OCI-LY1 (cell line): Measurements from ENCODE around the gene ANKRD36C.
"Not testable (repeated sequence)": the region's sequence is repeated elsewhere in the genome, so short reads cannot be mapped to it uniquely, and the experiment has no call there.

Source experiments
- H2AFZ ChIP-seq: fragments of 200-600 bp; sonication (generic), shearing (Covaris generic); 2 replicates; pipeline ENCODE4 v1.6.0; 2014; ENCODE audit warnings: antibody characterized with exemption, mild to moderate bottlenecking, low read length
- H3F3A ChIP-seq: fragments of 200-600 bp; sonication (generic), shearing (Covaris generic); 2 replicates; pipeline ENCODE4 v1.6.0; 2014; ENCODE audit warnings: mild to moderate bottlenecking, antibody characterized with exemption, low read length, moderate library complexity; ENCODE audit not compliant: insufficient read depth
- H3K27ac ChIP-seq: fragments of 200-600 bp; sonication (generic); 2 replicates; pipeline ENCODE4 v1.5.1; 2014; ENCODE audit warnings: low read length, mixed run types, mild to moderate bottlenecking, low read depth; ENCODE audit not compliant: poor library complexity, severe bottlenecking
- H3K27me3 ChIP-seq: fragments of 200-600 bp; sonication (generic); 2 replicates; pipeline ENCODE4 v1.6.0; 2014; ENCODE audit warnings: antibody characterized with exemption, mild to moderate bottlenecking, low read length, moderate library complexity; ENCODE audit not compliant: insufficient read depth
- H3K36me3 ChIP-seq: fragments of 200-600 bp; sonication (generic); 2 replicates; pipeline ENCODE4 v1.6.1; 2014; ENCODE audit warnings: mild to moderate bottlenecking, antibody characterized with exemption, low read length, moderate library complexity, mixed read lengths; ENCODE audit not compliant: insufficient read depth
- H3K4me1 ChIP-seq: fragments of 200-600 bp; sonication (generic); 2 replicates; pipeline ENCODE4 v1.5.1; 2014; ENCODE audit warnings: mild to moderate bottlenecking, low read length, moderate library complexity; ENCODE audit not compliant: insufficient read depth, severe bottlenecking
- H3K4me2 ChIP-seq: fragments of 200-600 bp; sonication (generic), shearing (Covaris generic); 2 replicates; pipeline ENCODE4 v1.6.1; 2014; ENCODE audit warnings: low read length
- H3K4me3 ChIP-seq: fragments of 200-600 bp; sonication (generic); 2 replicates; pipeline ENCODE4 v1.5.1; 2014; ENCODE audit warnings: low read length, low read depth, mild to moderate bottlenecking, mixed read lengths; ENCODE audit not compliant: poor library complexity, severe bottlenecking
- H3K79me2 ChIP-seq: fragments of 200-600 bp; shearing (Covaris generic); 2 replicates; pipeline ENCODE4 v1.6.1; 2016; ENCODE audit warnings: mixed run types, low read length, mixed read lengths; ENCODE audit not compliant: insufficient read depth
- H3K9ac ChIP-seq: fragments of 200-600 bp; sonication (generic), shearing (Covaris generic); 2 replicates; pipeline ENCODE4 v1.6.1; 2014; ENCODE audit warnings: mild to moderate bottlenecking, low read length, mixed read lengths
- H3K9me2 ChIP-seq: fragments of 200-600 bp; sonication (generic), shearing (Covaris generic); 2 replicates; pipeline ENCODE4 v1.6.1; 2014; ENCODE audit warnings: low read depth, mild to moderate bottlenecking, low read length, mixed read lengths
- H3K9me3 ChIP-seq: fragments of 200-600 bp; shearing (Covaris generic); 2 replicates; pipeline ENCODE4 v1.6.1; 2014; ENCODE audit warnings: low read length, mixed read lengths
- H4K20me1 ChIP-seq: fragments of 200-600 bp; sonication (generic), shearing (Covaris generic); 2 replicates; pipeline ENCODE4 v1.6.0; 2016; ENCODE audit warnings: mild to moderate bottlenecking, low read length; ENCODE audit not compliant: insufficient read depth

The ANKRD36C gene

GRCh38 chr2:95991351-95992094, at the start of gene ANKRD36C:
Gene ANKRD36C (minus strand): TSS chr2:95991824. CDS start chr2:95991708, 116 bp downstream.
- not testable (repeated sequence) for H3K27me3 ChIP-seq, H3K36me3 ChIP-seq, H3K79me2 ChIP-seq, H3K9me2 ChIP-seq, H3K4me1 ChIP-seq, H2AFZ ChIP-seq, H4K20me1 ChIP-seq, H3F3A ChIP-seq, H3K9me3 ChIP-seq
- H3K9ac ChIP-seq: peak within 1 kb of the TSS; percentile 73
- H3K4me2 ChIP-seq: peak within 1 kb of the TSS; percentile 96
- H3K4me3 ChIP-seq: peak within 1 kb of the TSS; percentile 69
- peak within 1 kb of the TSS; percentile 81 for H3K27ac ChIP-seq

- not testable (repeated sequence) for H3K9me3 ChIP-seq, H3K9me2 ChIP-seq, H3K9ac ChIP-seq, H3K4me2 ChIP-seq, H3K79me2 ChIP-seq, H3F3A ChIP-seq, H3K27ac ChIP-seq, H3K36me3 ChIP-seq, H3K4me3 ChIP-seq, H3K4me1 ChIP-seq, H2AFZ ChIP-seq, H3K27me3 ChIP-seq, H4K20me1 ChIP-seq
Observed at GRCh38 chr2:96035554-96035953, 43.9 kb upstream of the ANKRD36C start.

GRCh38 chr2:96034792-96035191, 43.2 kb upstream of the ANKRD36C start, which contains the start of gene GPAT2:
Gene GPAT2 (minus strand): TSS chr2:96034916. CDS start chr2:96032359, 2,557 bp downstream.
- not testable (repeated sequence) for H3K27me3 ChIP-seq, H4K20me1 ChIP-seq, H3K9me3 ChIP-seq, H3K36me3 ChIP-seq, H3K9ac ChIP-seq, H2AFZ ChIP-seq, H3K27ac ChIP-seq, H3K4me1 ChIP-seq, H3K79me2 ChIP-seq, H3K4me2 ChIP-seq, H3K4me3 ChIP-seq, H3F3A ChIP-seq, H3K9me2 ChIP-seq

DNA sequence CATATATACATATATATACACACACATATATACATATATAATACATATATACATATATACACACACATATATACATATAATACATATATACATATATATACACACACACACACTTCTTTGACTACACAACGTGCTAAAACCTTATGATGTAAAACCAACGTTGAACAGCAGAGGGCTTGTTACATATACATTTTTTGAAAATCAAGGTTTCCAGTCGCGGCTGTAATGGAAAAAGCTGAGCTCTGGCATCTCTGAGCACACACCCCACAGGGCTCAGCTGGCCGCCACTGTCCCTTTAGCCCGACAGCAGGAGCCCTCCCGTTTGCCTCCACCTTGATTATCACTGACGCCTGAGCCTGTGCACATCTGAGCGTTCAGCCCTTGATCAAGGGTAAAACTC, 42.4 kb upstream of the ANKRD36C start:
- H3K27ac ChIP-seq, H3K4me2 ChIP-seq, H3K27me3 ChIP-seq, H3K4me3 ChIP-seq, H3K9ac ChIP-seq, H3K36me3 ChIP-seq, H3K9me2 ChIP-seq, H4K20me1 ChIP-seq, H3K4me1 ChIP-seq, H3K79me2 ChIP-seq, H3F3A ChIP-seq, H3K9me3 ChIP-seq, H2AFZ ChIP-seq: not testable (repeated sequence)

- not testable (repeated sequence) for H3K9ac ChIP-seq, H3K9me3 ChIP-seq
Observed at GRCh38 chr2:96027725-96028325, 36.2 kb upstream of the ANKRD36C start.

DNA sequence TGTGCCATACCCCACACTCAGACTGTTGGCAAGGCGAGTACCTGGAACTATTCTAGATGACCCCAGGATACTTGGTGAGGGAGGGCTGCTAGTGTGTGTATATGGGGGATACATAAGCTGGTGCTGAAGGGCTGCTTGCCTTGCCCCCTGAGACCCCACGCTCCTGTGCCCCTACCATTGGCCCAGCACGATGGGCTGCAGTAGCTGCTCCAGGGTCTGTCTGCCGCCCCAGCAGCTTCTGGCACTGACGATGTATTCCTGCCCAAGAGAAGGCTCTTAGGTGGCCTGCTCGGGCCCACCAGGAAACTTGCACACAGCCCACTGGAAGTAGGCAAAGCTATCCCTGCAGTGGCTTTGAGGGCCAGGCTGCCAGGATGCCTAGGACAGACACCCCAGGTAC, 34.1 kb upstream of the ANKRD36C start:
- not testable (repeated sequence) for H3K27ac ChIP-seq

More at GRCh38 chr2:96027725-96028325, 36.2 kb upstream of the ANKRD36C start:
- H2AFZ ChIP-seq, H4K20me1 ChIP-seq, H3K27ac ChIP-seq, H3K36me3 ChIP-seq, H3K79me2 ChIP-seq, H3K4me1 ChIP-seq, H3K9me2 ChIP-seq, H3F3A ChIP-seq, H3K27me3 ChIP-seq, H3K4me2 ChIP-seq, H3K4me3 ChIP-seq: not testable (repeated sequence)

More for the DNA sequence above, 34.1 kb upstream of the ANKRD36C start:
- not testable (repeated sequence) for H3K9me3 ChIP-seq, H3K9me2 ChIP-seq, H3F3A ChIP-seq, H3K4me2 ChIP-seq, H3K79me2 ChIP-seq, H3K4me1 ChIP-seq, H2AFZ ChIP-seq, H4K20me1 ChIP-seq, H3K36me3 ChIP-seq, H3K27me3 ChIP-seq, H3K4me3 ChIP-seq, H3K9ac ChIP-seq
